GM19238 (cell line): ENCODE data around the gene MDFIC.

ENCODE experiments used
- DNase-seq: peaks from one replicate; pipeline ENCODE4 v3.0.0; 2011; ENCODE audit warnings: low spot score; ENCODE audit not compliant: insufficient read length

Gene MDFIC

DNA sequence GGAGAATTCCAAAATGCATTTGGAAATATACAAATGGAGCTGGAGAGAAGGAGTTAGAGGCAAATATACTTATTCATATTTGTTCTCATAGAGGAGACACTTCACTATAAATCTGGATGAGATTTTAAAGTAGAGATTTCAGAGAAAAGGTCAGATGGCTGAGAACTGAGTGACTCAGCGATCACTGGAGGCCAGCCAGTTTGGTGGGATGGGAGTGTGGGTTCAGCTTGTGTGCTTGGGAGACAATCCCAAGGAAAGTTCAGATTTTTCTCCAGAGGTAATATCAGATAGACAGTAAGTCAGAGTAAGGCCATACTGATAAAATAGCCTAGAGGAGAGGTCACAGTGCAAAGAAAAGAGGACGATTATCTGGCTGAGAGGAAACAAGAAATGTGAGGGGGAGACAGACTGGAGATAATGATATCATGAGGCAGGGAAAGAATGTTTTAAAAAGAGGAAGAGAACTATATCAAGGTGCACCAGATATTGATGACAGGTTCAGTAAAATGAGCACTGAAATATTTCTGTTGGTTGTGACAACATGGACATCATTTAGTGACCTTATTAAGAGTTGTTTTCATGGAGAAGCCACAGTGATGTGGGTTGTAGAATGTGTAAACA, 67.0 kb downstream of the MDFIC start:
- DNase-seq, result no peak

DNA sequence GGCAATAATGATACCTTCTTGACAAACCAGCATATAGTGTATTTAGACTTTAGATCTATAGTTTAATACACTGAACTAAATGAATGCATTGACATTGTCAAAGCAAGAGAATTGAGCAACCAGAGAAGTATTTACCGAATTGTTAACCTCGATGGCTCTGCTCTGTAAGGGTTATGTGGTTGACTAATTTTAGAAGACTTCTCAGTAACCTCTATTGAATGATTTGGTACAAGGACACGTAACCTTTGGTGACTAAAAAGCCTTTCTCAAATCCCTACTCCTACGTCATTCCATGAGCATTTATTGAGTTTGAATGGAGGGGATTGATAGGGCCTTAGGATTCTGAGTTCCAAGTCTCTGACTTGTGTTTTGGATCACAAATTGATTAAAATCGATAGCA, 67.6 kb downstream of the MDFIC start:
- DNase-seq, result no peak

DNA sequence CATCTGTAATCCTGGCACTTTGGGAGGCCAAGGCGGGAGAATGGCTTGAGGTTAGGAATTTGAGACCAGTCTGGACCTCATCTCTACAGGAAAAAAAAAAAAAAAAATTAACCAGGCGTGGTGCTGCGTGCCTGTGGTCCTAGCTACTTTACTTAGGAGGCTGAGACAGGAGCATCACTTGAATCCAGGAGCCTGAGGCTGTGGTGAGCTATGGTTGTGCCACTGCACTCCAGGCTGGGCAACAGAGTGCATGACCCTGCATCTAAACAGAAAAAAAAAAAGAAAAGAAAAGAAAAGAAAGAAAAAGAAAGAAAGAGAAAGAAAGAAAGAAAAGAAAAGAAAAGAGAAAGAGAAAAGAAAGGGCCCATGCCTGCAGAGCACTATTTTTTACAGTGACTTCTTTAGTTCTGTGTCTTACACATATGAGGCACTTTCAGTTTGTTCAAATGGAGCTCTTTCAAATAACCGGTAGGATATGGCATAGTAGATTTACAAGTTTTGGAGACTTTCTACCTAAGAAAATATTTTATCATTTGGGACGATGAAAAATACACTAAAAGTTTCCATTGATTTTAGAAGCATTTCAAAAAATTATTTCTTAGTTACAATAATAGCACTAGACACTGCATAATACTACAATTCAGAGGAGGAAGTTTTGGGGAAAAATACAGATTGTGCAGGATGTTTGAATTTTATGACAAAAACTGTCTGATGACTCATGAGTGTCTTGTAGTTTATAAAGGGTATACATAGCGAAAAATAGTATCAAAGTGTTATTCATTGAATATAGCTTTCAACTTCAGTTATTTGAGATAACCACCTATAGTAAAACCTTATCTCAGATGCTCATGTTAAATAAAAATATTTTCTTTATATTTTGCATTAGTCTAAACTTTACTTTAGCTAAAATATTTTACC, 75.9 kb downstream of the MDFIC start:
- DNase-seq, result no peak

DNA sequence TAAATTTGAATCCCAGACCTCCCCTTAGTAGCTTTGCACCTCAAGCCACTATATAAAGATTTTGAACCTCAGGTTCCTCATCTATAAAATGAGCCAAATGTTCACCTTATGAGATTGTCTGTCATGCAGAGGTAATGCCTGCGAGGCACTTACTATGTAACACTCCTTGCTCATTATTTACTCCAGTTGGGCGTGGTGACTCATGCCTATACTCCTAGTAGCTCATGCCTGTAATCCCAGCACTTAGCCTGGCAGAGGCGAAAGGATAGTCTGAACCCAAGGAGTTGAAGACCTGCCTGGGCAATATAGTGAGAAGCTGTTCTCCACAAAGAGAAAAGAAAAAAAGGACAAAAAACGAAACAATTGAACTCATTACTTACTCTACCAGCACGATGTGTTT, 82.2 kb downstream of the MDFIC start:
- DNase-seq, result no peak

DNA sequence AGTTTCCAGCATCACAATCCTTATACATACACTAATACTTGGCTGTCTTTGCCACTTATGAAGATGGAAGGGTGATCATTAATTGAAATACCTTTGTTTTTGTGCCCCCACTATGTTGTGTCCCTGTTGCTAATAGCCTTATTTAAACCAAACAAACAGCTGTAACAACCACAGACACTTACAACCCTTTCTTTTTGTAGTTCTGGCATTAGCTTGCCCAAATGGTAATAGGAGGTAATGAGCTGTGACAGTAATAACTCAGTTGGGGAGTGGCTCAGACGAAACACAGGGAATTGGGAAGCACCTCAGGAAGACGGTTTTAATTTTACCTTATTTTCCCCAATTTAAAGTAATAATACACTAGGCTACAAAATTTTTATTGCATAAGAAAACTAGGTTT, 83.4 kb downstream of the MDFIC start:
- DNase-seq, result no peak

DNA sequence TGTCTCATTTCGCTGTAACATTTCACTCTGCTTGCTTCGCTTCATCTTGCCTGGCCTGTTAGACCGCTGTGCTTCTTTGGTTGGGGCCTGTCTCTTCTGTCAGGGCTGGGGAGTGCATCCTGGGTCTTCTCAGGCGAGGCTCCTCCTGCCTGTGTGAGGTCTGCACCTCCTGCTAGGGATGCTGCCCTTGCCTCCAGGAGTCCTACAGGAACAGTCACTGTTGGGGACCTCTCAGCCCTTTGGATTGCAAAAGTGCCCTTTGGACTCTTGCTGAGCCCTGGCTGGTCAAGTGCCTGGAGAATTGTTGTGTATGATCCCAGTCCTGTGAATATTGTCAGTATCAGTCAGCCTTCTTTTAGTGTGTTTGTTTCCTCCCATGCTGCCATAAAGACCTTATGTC, 84.1 kb downstream of the MDFIC start:
- no peak for DNase-seq

DNA sequence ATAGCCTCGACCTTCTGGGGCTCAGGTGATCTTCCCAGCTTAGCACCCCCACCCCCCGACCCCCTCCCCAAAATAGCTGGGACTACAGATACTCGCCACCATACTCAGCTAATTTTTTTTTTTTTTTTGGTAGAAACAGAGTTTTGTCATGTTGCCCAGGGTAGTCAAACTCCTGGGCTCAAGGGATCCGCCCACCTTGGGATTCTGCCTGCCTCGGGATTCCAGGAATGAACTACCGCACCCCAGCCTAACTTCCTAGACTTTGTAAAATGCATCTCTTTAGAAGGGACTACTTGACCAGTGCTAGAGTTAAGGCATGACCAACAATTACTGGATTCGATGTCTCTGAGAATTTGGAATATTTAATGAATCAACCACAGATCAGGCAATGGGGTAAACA, 85.9 kb downstream of the MDFIC start:
- DNase-seq, result no peak

DNA sequence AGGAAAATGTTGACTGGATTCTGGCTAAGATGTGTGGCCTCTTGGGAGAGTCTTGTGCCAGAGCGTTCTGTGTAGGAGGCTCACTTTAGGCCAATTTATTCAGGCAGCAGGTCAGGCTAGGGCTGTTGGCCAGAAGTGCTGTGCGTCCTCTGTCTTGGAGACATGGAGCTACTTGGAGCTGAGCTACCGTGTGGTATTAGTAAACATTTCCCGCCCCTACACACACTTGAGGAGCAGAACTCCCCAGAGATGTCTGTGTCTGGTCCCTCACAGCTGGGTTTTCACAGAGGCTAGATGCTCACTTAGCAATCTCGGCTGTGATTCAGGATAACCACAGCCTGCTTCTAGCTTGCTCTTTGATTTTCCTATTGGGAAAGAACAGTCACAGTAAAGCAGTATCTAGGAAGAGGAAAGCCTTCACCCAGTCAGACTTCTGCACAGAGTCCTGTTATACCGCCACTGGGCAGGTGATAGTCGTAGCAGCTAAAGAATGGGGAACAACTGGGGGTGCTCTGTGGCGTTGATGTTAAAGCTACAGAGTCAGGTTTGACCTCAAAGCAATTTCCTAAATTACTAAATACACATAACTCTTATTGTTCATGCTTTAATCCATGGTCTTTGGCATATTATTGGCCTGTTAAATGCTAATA, 86.7 kb downstream of the MDFIC start:
- no peak for DNase-seq

DNA sequence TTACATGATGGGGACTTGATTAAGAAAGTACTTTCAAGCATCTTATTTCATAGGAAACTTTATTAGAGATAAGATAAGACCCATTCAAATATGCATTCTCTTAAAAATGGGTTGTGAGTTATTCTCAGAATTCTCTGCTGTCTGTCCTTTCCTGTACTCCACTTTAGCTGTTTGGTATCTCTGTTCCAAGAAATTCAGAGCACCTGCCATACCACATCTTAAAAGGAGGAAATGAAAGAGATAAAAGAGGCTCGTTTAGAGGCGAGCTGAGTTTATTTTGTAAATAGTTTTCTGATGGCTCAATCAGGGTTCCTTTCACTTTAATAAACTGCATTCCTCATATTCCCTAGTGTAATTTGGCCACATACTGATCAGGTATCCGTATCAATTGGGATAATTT, 87.2 kb downstream of the MDFIC start:
- no peak for DNase-seq

DNA sequence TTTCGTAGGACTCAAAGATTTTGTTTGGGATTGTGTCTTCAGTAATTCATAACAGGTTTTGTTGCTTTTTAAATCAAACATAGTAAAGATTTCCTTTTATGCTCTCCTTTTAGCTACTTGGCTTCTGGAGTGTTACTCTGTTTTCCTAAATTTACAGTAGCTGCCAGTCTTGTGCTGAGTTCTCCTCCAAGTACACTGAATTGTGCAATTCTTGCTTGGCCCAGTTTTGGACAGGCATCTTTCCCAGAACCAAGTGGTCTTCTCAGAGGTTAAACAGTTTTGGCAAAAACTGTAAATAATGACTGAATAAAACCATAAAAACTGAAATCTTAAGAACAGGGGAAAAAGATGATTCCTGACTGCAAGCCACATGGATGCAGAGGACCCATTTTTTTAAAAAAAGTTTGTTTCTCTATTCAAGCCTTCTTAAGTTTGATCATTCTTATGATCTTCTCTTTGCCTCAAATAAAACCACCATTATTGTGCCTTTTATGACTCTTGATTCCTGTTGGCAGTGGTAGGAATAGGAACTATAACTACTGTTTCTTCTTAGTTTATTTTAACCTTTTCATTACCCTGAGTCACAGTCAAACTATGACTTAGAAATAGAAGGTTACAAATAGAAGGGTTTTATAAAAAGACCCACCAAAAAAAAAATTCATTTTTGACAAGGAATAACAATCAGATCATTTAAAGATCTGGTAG, 88.0 kb downstream of the MDFIC start:
- DNase-seq, result no peak

DNA sequence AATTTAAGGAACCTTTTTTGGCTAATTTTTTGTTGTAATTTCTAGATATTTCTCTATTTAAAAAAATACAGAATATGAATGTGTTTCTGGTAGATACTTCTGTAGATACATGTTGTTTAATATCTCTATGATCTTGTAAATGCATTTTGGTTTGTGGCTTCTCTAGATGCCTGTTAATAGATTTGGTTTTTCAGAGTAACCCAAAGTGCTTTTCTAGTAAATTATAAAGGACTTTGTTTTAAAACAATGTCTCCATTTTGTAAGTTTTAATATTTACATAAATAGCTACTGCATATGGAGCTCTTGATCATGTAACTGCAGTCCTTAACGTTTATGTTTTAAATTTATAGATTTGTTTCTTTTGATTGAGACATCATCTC, 88.5 kb downstream of the MDFIC start:
- DNase-seq, result no peak

DNA sequence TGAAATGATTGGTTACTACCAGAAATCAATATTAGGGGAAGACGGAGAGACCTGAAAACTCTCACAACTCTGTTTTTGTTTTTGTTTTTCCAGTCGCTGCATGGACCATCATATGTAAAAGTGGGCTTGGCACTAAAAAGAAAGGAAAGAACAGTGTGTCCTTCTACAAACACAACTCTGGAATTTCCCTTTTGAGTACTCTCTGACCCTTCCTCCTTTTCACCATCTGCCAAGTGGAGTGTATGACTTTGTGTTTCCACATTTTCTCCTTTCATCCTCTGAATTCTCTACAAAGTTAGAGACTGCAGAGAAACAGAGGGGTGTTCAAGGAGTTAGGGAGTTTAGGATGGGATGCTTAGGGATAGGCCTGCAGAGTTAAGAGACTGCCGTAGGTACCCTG, 92.0 kb downstream of the MDFIC start:
- no peak for DNase-seq

DNA sequence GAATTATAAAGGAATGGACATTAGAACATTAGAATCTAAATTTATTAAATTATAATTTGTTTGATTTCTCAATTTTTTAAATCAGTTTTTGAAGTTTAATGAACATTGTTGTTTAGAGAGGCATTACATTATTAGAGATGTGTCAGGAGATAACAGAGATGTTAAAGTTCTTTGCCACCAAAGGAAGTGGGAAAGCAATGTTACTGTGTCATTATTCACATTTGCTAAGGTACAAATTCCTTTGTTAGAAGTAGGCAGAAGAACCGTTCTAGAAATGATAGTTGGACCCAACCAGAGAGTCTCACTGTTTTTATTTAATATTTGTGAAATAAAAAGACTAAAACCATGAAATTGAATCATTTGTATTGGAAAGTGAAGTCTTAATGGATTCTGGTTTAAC, 92.9 kb downstream of the MDFIC start:
- no peak for DNase-seq

DNA sequence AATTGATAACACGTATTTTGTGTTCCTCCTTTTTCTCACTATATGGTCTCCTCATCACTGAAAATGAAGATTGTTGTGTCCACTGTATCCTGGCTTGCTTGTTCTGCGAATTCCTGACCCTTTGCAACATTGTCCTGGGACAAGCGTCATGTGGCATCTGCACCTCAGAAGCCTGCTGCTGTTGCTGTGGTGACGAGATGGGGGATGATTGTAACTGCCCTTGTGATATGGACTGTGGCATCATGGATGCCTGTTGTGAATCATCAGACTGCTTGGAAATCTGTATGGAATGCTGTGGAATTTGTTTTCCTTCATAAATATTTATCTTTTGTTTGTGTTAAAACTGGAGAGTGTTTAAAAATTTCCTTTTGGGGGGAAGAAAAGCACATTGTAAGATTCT, 93.7 kb downstream of the MDFIC start:
- DNase-seq, result no peak

DNA sequence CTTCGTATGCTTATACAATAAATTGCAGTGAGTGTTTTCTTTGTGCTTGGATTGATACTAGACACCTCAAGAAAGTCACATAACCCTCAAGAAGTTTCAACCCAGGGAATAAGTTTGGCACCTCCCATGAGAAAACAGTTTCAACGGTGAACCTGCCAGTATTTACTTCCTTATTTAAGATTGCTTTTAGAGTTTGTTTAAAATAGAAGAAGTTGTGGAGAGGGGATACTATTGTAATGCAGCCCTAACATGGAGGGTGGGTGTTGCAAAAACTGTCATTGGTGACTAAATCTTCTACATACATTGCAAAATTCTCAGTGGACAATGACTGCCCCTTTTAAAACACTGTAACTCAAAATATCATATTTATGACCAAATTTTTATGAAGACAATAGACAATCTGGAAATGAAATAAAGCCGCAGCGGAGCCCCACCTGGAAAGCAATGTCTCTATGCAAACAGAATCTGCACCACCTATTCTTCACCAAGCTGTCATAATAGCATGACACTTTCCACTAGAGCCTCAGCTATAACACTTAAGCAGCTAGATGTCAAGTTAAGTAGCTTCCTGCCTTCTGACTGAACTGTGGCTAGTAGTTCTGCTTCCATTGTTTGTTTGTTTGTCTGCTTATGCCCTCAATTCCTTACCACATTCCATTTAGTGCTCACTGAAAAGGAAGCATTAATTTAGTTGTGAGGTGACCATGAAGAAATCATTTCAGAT, 98.2 kb downstream of the MDFIC start:
- DNase-seq, result no peak

DNA sequence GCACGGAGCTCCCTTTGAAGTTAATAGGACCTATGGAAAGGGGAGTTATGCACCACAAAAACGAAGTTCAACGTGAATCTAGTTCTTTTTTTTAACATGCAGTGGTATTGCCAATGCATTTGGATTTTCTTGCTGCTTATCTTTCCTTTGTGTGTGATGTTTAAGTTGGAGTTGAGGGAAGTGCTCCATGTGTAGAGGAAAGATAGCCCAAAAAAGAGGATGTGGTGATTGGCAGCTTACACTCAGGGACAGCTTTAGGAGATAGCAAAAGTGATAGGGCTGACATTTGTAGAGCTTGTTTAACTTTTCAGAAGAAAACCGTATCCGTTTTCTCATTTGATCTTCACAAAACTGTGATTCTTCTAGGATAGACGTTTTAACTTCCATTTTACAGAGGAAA, 101.3 kb downstream of the MDFIC start:
- DNase-seq, result no peak

DNA sequence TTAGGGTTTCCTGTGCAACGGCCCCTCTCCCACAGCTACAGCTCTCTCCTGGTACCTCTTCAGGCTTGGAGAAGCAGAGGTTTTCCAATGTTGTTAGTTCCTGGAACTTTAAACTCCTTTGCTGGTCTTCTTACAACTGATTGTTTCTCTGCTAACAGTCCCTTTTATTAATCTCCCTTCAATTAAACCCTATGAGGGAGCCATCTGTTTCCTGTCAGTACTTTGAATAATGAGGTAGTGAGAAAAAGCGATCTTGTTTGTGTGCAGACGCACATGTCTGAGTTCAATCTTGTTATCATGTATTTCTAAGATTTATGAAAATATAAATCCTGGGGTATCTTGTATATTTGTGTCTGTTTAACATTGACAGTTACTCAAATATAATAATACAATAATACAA, 102.4 kb downstream of the MDFIC start:
- no peak for DNase-seq

DNA sequence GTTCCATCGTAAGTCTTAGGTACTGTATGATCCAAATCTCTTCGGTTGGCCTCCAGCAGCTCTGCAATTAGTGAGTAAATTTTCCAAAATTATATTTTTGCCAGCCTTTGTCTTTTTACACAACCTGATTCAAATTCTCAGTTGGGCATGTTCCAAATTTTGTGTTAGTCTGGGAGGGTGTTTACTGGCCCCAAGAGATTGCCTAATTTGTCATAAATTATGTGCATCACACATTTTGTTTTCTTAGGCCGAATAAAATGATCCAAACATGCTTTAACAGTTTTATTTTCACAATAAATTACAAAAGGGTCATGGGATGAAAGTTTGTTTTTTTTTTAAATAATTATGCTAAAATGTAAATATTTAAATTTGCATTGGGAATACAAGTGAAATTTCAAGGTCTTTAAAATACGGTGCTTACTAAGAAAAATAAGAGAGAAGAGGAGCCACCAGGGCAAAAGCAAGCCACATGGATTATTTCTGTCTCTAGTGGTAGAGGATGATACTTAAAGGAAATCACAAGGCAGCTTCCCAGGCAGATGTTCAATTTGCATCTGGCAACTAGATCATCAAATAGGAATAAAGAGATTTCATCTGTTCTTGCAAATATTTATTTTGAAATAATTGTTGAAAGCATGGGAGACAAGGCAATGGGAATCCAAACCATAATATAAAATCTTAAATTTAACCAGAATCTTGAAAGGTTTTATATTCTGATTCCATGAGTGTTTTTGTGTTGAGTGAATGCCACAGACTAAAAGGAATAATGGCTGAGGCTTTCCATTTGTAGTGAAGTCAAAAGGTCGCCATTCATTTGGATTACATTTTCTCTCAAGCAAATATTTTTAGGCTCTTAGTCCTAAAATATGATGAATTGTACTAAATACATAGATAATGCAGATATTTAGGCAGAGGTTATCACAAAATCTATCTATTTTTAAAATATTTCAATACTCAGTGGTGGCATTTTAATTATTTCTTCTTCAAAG, 111.1 kb downstream of the MDFIC start:
- no peak for DNase-seq

DNA sequence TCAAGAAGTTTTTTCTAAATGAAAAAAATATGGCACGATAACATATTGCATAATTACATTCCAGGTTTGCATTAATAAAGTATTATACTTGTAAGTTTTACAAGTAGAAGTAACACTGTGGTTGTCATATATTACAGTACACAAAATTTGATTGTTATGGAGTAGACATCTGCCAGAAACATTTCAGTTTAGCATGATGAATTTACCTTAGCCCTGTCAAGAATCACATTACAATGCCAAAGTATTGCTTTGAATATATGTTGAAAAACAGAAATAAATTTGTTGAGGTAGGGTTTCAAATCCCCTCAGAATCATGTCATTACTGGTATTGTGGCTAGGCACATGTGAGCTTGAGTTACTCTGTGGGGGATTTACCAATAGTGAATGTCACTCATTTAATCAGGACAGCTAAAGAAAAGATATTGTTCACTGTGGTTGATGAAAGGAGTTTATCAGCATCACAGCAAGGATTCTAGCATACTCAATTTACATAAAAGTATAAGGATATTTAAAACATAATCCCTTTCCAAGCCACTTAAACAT, 112.1 kb downstream of the MDFIC start:
- no peak for DNase-seq

DNA sequence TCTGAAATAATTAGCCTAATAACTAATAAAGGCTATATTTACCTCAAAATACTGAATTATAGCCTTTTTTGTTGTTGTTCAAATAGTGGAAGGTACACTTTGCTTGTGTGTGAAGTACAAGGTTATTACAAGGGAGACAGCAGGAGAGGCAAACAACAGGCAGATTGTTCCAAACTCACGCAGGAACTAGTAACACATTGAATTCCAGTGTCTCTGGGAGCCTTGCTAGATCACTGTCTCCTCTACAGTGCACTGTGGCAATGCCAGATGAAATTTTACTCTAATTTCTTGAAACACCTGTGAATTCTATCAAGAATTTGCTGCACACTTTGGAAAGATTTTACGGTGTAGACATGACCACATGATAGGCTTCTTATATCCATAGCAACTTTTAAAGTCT, 112.6 kb downstream of the MDFIC start:
- DNase-seq, result no peak
